ENCODE data around the gene C16orf78. TPM values are rescaled to one million over a fixed set of nuclear protein-coding genes. Genes with fewer than 3 reads are reported as not detected.

C16orf78 gene
- total and polyA plus RNA-seq, 7 donors = not detected

- 81 to 86% methylated on average over 11 of the region's 11 CpGs for WGBS, 2 donors
- Histone ChIP-seq H3K36me3 (no peaks in the 10 kb centered on the region), H3K27me3 (peaks cover 0 to 3% (median 0%) of the 10 kb centered on the region in 3 donors), H3K27ac (no peak overlapping the region), H3K4me1 (no peaks in the 10 kb centered on the region), H3K9me3 (peaks cover 0 to 4% (median 0%) of the 10 kb centered on the region in 4 donors), H3K4me3 (no peak overlapping the region)
- TF ChIP-seq CTCF (IDR thresholded peaks at IDR 0.05) (no peak), POLR2AphosphoS5 (IDR thresholded peaks at IDR 0.05) (no peak), EP300 (IDR thresholded peaks at IDR 0.05) (no peak), POLR2A (IDR thresholded peaks at IDR 0.05) (no peak)
- intact Hi-C loops (cut with DNase I) = no loop called here
- DNase-seq = peak; percentile 33
Measured at GRCh38 chr16:49431591-49432290, 58.1 kb downstream of the C16orf78 start.

- 93 to 94% methylated on average over 6 of the region's 6 CpGs for WGBS, 2 donors
- Histone ChIP-seq H3K4me1 (no peaks in the 10 kb centered on the region), H3K4me3 (no peak overlapping the region), H3K27me3 (peaks cover 0 to 3% (median 0%) of the 10 kb centered on the region in 3 donors), H3K27ac (no peak overlapping the region), H3K36me3 (no peaks in the 10 kb centered on the region), H3K9me3 (no peaks in the 10 kb centered on the region)
- DNase-seq = peak; percentile 21
- intact Hi-C loops (cut with DNase I) = no loop called here
- no peak for TF ChIP-seq CTCF (IDR thresholded peaks at IDR 0.05)
- no peak for TF ChIP-seq POLR2AphosphoS5 (IDR thresholded peaks at IDR 0.05)
- TF ChIP-seq POLR2A (IDR thresholded peaks at IDR 0.05) = no peak
- TF ChIP-seq EP300 (IDR thresholded peaks at IDR 0.05) = no peak
Measured at GRCh38 chr16:49434733-49435132, 61.1 kb downstream of the C16orf78 start.

GRCh38 chr16:49436181-49436580 is 62.6 kb downstream of the C16orf78 start:
- Histone ChIP-seq H3K9me3 (no peaks in the 10 kb centered on the region), H3K27me3 (peaks cover 0 to 3% (median 0%) of the 10 kb centered on the region in 3 donors), H3K4me3 (no peak overlapping the region), H3K36me3 (no peaks in the 10 kb centered on the region), H3K27ac (no peak overlapping the region), H3K4me1 (no peaks in the 10 kb centered on the region)
- DNase-seq = peak; percentile 4
- intact Hi-C loops (cut with DNase I) = no loop called here
- 68 to 88% methylated on average over 7 of the region's 7 CpGs for whole genome bisulfite sequencing, 2 donors
- no peak for TF ChIP-seq POLR2AphosphoS5 (IDR thresholded peaks at IDR 0.05)
- TF ChIP-seq EP300 (IDR thresholded peaks at IDR 0.05) = no peak
- no peak for TF ChIP-seq POLR2A (IDR thresholded peaks at IDR 0.05)
- no peak for TF ChIP-seq CTCF (IDR thresholded peaks at IDR 0.05)

GRCh38 chr16:49437344-49437743 is 63.7 kb downstream of the C16orf78 start:
- DNase-seq = peak; percentile 27
- intact Hi-C loops (cut with DNase I) = no loop called here
- H3K4me3 ChIP-seq = no peak overlapping the region
- 55 to 86% methylated on average over 5 of the region's 5 CpGs for WGBS, 2 donors
- peaks cover 0 to 6% (median 0%) of the 10 kb centered on the region in 3 donors for H3K27me3 ChIP-seq
- no peak for TF ChIP-seq POLR2AphosphoS5 (IDR thresholded peaks at IDR 0.05)
- TF ChIP-seq CTCF (IDR thresholded peaks at IDR 0.05) = no peak
- TF ChIP-seq POLR2A (IDR thresholded peaks at IDR 0.05) = no peak
- TF ChIP-seq EP300 (IDR thresholded peaks at IDR 0.05) = no peak
- no peaks in the 10 kb centered on the region for H3K9me3 ChIP-seq
- no peaks in the 10 kb centered on the region for H3K4me1 ChIP-seq
- no peaks in the 10 kb centered on the region for H3K36me3 ChIP-seq
- H3K27ac ChIP-seq = no peak overlapping the region
